HepG2 (cell line): ENCODE measurements around the gene SNAI1. TPM values are rescaled to one million over a fixed set of nuclear protein-coding genes. Genes with fewer than 3 reads are reported as not detected.

Experiments used
- ATRX ChIP-seq: sonication (generic); formaldehyde crosslinking; IDR thresholded peaks from 2 replicates; pipeline ENCODE4 v1.4.0; 2020; ENCODE audit warnings: missing genetic modification reagents, borderline replicate concordance
- BHLHE40 ChIP-seq: IDR thresholded peaks from 2 replicates; pipeline ENCODE4 v1.6.1; 2011; ENCODE audit warnings: low read length, improper control_type of control experiment
- HINFP ChIP-seq: sonication (generic); formaldehyde crosslinking; IDR thresholded peaks from 2 replicates; pipeline ENCODE4 v1.4.0; 2020; ENCODE audit warnings: low read depth, mild to moderate bottlenecking, missing genetic modification reagents
- MYPOP ChIP-seq: sonication (generic); formaldehyde crosslinking; IDR thresholded peaks from 2 replicates; pipeline ENCODE4 v1.8.1; 2023; ENCODE audit warnings: mild to moderate bottlenecking, moderate library complexity, missing genetic modification reagents
- RAD21 ChIP-seq: fragments of 450-650 bp; formaldehyde crosslinking; IDR thresholded peaks from 2 replicates; pipeline ENCODE4 v1.5.0; 2020; ENCODE audit warnings: mild to moderate bottlenecking
- RXRB ChIP-seq: IDR thresholded peaks from 2 replicates; pipeline ENCODE4 v1.6.1; 2016; ENCODE audit warnings: borderline replicate concordance, missing genetic modification reagents, missing compliant biosample characterization
- TBL1XR1 ChIP-seq: fragments of 150-350 bp; IDR thresholded peaks from 2 replicates; pipeline ENCODE4 v1.6.1; 2014; ENCODE audit warnings: borderline replicate concordance, low read length; ENCODE audit not compliant: partially characterized antibody
- ZNF33B ChIP-seq: sonication (generic); formaldehyde crosslinking; IDR thresholded peaks from 2 replicates; pipeline ENCODE4 v1.5.1; 2020; ENCODE audit warnings: mild to moderate bottlenecking, missing genetic modification reagents
- ZNF414 ChIP-seq: sonication (generic); formaldehyde crosslinking; IDR thresholded peaks from 2 replicates; pipeline ENCODE4 v1.5.0; 2020; ENCODE audit warnings: missing genetic modification reagents
- ZNF674 ChIP-seq: sonication (generic); formaldehyde crosslinking; IDR thresholded peaks from 2 replicates; pipeline ENCODE4 v1.5.0; 2020; ENCODE audit warnings: low read depth, mild to moderate bottlenecking, missing genetic modification reagents
- ZNF782 ChIP-seq: sonication (generic); formaldehyde crosslinking; IDR thresholded peaks from 2 replicates; pipeline ENCODE4 v1.4.0; 2020; ENCODE audit warnings: missing genetic modification reagents, mild to moderate bottlenecking, borderline replicate concordance
- polyA plus RNA-seq, 8 experiments: library from polyadenylated mRNA; depleted of rRNA in 3 of 8; stranded (reverse) in 7 of 8; unstranded in 1 of 8; fragments of >200 nt; fragmentation: Illumina TruSeq in 4 of 8; extraction: Trizol in 4 of 8; gene quantifications; 2 replicates each; pipeline versions ENCODE4 v1.2.1 to v1.2.3, GENCODE V29; 2011 to 2016; ENCODE audit warnings: low read depth in 4 of 8, missing spikeins in 1 of 8, mixed read lengths in 1 of 8; ENCODE audit not compliant: insufficient read depth in 1 of 8
- total RNA-seq, 5 experiments: library from RNA; depleted of rRNA; stranded (reverse); fragments of >200 nt; fragmentation: Illumina TruSeq; extraction: Trizol; gene quantifications; 2 replicates each; pipeline ENCODE4 v1.2.3, GENCODE V29; 2016; ENCODE audit warnings: low read depth in 1 of 5

Gene SNAI1
- total and polyA plus RNA-seq, 2 of the 13 experiments (the other 11 are each of a cell fraction or from before 2014, with no cell fraction given) = 1.3 to 1.4 TPM

GRCh38 chr20:49936153-49937026, 46.4 kb upstream of the SNAI1 start, which contains the start of gene RNF114 (continued):
- TF ChIP-seq MYPOP (CRISPR knock-in tag) (peak; percentile 99), RXRB (CRISPR knock-in tag) (peak; percentile 65), TBL1XR1 (peak; percentile 41), ZNF674 (no peak), ZNF414 (CRISPR knock-in tag) (0 out of 2 replicates have a peak, but pooled peaks have one; percentile 16), ZNF33B (CRISPR knock-in tag) (peak; percentile 21; the same call in 1 of the 2 replicates), BHLHE40 (peak; percentile 35), ATRX (CRISPR knock-in tag) (no peak), ZNF782 (CRISPR knock-in tag) (peak; percentile 79), HINFP (CRISPR knock-in tag) (0 out of 2 replicates have a peak, but pooled peaks have one; percentile 0), RAD21 (CRISPR knock-in tag) (peak; percentile 31; the same call in 1 of the 2 replicates)
